Measurements from ENCODE around the gene PAK5. TPM values are rescaled to one million over a fixed set of nuclear protein-coding genes. Genes with fewer than 3 reads are reported as not detected.

PAK5 gene
- total RNA-seq, 1 donor from 2014 or later = not detected

- no peak for TF ChIP-seq CTCF (IDR thresholded peaks at IDR 0.05)
- Histone ChIP-seq H3K4me1 (no peaks in the 10 kb centered on the region), H3K4me3 (no peak overlapping the region), H3K36me3 (no peaks in the 10 kb centered on the region), H3K27ac (no peak overlapping the region), H3K27me3 (no peaks in the 10 kb centered on the region), H3K9me3 (no peaks in the 10 kb centered on the region)
- DNase-seq (ENCODE audit: low spot score in 2 of 2) = no peak
- intact Hi-C loops (cut with DNase I) = no loop called here
Measured at GRCh38 chr20:9577397-9577796, 261.5 kb downstream of the PAK5 start.

- Histone ChIP-seq H3K27ac (no peak overlapping the region), H3K36me3 (no peaks in the 10 kb centered on the region), H3K4me1 (no peaks in the 10 kb centered on the region), H3K27me3 (no peaks in the 10 kb centered on the region), H3K4me3 (no peak overlapping the region), H3K9me3 (no peaks in the 10 kb centered on the region)
- no peak for TF ChIP-seq CTCF (IDR thresholded peaks at IDR 0.05)
- DNase-seq (ENCODE audit: low spot score in 2 of 2) = no peak
- intact Hi-C loops (cut with DNase I) = no loop called here
Measured at GRCh38 chr20:9576695-9577094, 262.2 kb downstream of the PAK5 start.

- intact Hi-C loops (cut with DNase I) = no loop called here
- no peaks in the 10 kb centered on the region for H3K9me3 ChIP-seq
Measured at GRCh38 chr20:9575836-9576235, 263.0 kb downstream of the PAK5 start.

GRCh38 chr20:9574776-9575175, 264.1 kb downstream of the PAK5 start:
- no peaks in the 10 kb centered on the region for H3K36me3 ChIP-seq
- no peaks in the 10 kb centered on the region for H3K4me1 ChIP-seq
- TF ChIP-seq CTCF (IDR thresholded peaks at IDR 0.05) = no peak
- H3K4me3 ChIP-seq = no peak overlapping the region
- H3K27me3 ChIP-seq = no peaks in the 10 kb centered on the region
- intact Hi-C loops (cut with DNase I) = no loop called here
- H3K9me3 ChIP-seq = no peaks in the 10 kb centered on the region
- no peak for DNase-seq (ENCODE audit: low spot score in 2 of 2)
- H3K27ac ChIP-seq = no peak overlapping the region

More at GRCh38 chr20:9575836-9576235, 263.0 kb downstream of the PAK5 start:
- no peaks in the 10 kb centered on the region for H3K36me3 ChIP-seq
- TF ChIP-seq CTCF (IDR thresholded peaks at IDR 0.05) = no peak
- no peaks in the 10 kb centered on the region for H3K27me3 ChIP-seq
- H3K4me1 ChIP-seq = no peaks in the 10 kb centered on the region
- no peak for DNase-seq (ENCODE audit: low spot score in 2 of 2)
- no peak overlapping the region for H3K27ac ChIP-seq
- no peak overlapping the region for H3K4me3 ChIP-seq

- Histone ChIP-seq H3K4me3 (no peak overlapping the region), H3K27me3 (no peaks in the 10 kb centered on the region), H3K27ac (no peak overlapping the region), H3K4me1 (no peaks in the 10 kb centered on the region), H3K9me3 (no peaks in the 10 kb centered on the region), H3K36me3 (no peaks in the 10 kb centered on the region)
- TF ChIP-seq CTCF (IDR thresholded peaks at IDR 0.05) = no peak
- intact Hi-C loops (cut with DNase I) = no loop called here
- no peak for DNase-seq (ENCODE audit: low spot score in 2 of 2)
Measured at GRCh38 chr20:9574181-9574580, 264.7 kb downstream of the PAK5 start.
